SK-N-MC (cell line): ENCODE results near the gene KAT6B.
"Not testable (repeated sequence)": the region's sequence is repeated elsewhere in the genome, so short reads cannot be mapped to it uniquely, and the experiment has no call there.

ENCODE experiments used
- DNase-seq: peaks from one replicate; pipeline ENCODE4 v3.0.0-alpha.2; 2011; ENCODE audit warnings: low read depth, low spot score
- H3K27ac ChIP-seq: fragments of 200-600 bp; sonication (generic); 2 replicates; pipeline ENCODE4 v1.5.1; 2016; ENCODE audit warnings: mixed run types
- H3K36me3 ChIP-seq: fragments of 200-600 bp; sonication (generic); 2 replicates; pipeline ENCODE4 v1.6.1; 2017; ENCODE audit warnings: antibody characterized with exemption, low read length, mixed read lengths; ENCODE audit not compliant: insufficient read depth
- H3K4me3 ChIP-seq: fragments of 200-600 bp; sonication (generic); 2 replicates; pipeline ENCODE4 v1.5.1; 2016
- H3K9ac ChIP-seq: fragments of 200-600 bp; sonication (generic); 2 replicates; pipeline ENCODE4 v1.8.0; 2017; ENCODE audit warnings: mixed run types, mixed read lengths; ENCODE audit not compliant: insufficient read length
- H3K9me3 ChIP-seq: fragments of 200-600 bp; sonication (generic); 2 replicates; pipeline ENCODE4 v1.6.1; 2017; ENCODE audit warnings: low read depth, mild to moderate bottlenecking, antibody characterized with exemption, low read length, moderate library complexity, mixed read lengths
- EZH2 ChIP-seq: fragments of 200-600 bp; sonication (generic); IDR thresholded peaks from one replicate; pipeline ENCODE4 v1.6.1; 2017; ENCODE audit warnings: antibody characterized with exemption
- FOXP2 ChIP-seq: optimal IDR thresholded peaks from 2 replicates; pipeline ENCODE3; 2011; ENCODE audit warnings: mild to moderate bottlenecking, moderate library complexity; ENCODE audit not compliant: insufficient read depth; ENCODE audit errors: extremely low read length, control extremely low read depth
- POLR2AphosphoS5 ChIP-seq: IDR thresholded peaks from 2 replicates; pipeline ENCODE4 v1.6.1; 2012; ENCODE audit warnings: mild to moderate bottlenecking, low read depth, low read length, borderline replicate concordance

KAT6B gene

DNA sequence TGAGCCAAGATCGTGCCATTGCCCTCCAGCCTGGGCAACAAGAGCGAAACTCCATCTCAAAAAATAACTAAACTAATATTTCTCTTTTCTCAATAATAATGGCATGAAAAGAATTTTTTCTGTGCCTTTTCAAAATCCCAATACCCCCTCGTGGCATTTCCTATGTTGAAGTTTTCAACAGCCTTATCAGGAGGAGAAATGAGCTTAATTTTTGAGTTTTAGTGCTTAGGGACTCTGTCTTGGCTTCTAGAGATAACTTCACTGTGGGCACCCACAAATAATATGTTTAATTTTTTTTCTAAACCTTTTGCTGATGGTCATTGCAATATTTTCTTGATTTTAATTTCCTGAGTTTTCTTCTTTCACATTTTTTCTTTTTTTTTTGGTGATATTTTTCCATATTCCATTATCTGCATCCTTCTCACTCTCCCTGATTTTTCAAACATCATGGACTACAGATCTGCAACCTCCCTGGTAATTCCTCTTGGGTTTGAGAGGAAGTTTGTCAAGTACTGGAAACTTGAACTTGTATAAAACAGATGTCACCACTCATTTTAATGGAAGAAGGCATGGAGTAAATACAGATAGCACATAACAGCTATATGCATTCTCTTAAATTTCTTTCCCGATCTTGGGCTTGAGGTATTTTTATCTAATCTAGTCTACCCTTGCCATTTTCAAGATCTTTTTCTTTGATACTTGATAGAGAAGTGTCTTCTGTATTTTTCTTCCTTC is 84.0 kb downstream of the KAT6B start:
- Histone ChIP-seq H3K4me3 (no peak overlapping the region), H3K9me3 (no peaks in the 10 kb centered on the region), H3K36me3 (no peaks in the 10 kb centered on the region), H3K27ac (no peak overlapping the region), H3K9ac (no peak overlapping the region)
- no peak for DNase-seq
- no peak for TF ChIP-seq FOXP2
- no peak for TF ChIP-seq EZH2
- no peak for TF ChIP-seq POLR2AphosphoS5

DNA sequence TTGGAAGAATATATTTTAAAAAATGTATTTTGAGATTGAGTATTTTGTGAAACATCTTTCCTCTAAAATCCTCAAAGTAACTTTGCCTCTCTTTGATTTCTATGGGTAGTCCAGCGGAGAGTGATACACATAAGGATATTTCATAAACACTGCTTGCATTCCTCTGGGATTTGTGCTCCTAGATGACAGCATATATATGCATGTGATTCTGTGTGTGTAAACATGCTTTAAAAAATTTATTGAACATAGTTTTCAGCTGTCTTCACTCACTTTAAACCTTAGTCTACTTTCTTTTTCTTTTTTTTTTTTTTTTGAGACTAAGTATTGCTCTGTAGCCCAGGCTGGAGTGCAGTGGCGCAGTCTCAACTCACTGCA is 84.6 kb downstream of the KAT6B start:
- H3K9me3 ChIP-seq: no peaks in the 10 kb centered on the region
- no peak for DNase-seq
- H3K4me3 ChIP-seq: no peak overlapping the region
- no peak overlapping the region for H3K27ac ChIP-seq
- no peaks in the 10 kb centered on the region for H3K36me3 ChIP-seq
- H3K9ac ChIP-seq: no peak overlapping the region
- TF ChIP-seq EZH2: no peak
- TF ChIP-seq FOXP2: no peak
- no peak for TF ChIP-seq POLR2AphosphoS5

DNA sequence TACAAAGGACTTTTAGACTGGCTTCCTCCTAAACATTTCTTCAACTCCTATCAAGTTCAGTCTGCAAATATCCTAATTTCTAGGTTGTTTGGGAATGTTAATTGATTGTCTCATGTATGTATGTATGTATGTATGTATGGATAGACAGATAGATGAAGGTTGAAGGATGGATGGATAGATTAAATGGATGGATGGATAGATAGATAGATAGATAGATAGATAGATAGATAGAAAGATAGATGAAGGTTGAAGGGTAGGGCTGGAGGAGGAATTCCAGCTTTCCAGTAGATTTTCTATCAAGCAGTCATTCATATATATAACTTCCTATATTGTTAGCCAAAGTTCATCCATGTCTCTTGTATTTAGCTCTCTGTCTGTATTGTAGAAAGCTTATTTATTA is 85.8 kb downstream of the KAT6B start:
- TF ChIP-seq POLR2AphosphoS5 (no peak), FOXP2 (no peak), EZH2 (no peak)
- Histone ChIP-seq H3K27ac (no peak overlapping the region), H3K36me3 (no peaks in the 10 kb centered on the region), H3K4me3 (no peak overlapping the region), H3K9ac (no peak overlapping the region), H3K9me3 (no peaks in the 10 kb centered on the region)
- no peak for DNase-seq

DNA sequence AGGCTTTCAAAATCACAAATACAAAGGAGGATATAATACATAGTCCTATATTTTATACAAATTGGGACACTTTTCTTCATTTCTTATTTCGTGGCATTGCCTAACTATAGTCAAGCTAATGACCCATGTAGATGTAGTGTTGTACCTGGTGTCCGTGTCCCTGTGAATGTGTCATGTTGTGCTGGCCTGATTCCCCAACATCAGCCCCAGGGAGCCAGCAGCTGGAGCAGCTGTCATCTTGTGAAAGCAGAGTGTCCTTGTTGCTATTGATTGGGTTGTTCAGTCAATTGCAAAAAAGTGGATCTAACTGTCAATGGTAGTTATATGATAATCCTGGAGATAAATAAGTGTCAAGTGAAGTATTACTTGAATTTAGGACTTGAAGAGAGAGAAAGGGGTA is 86.3 kb downstream of the KAT6B start:
- H3K9ac ChIP-seq: no peak overlapping the region
- DNase-seq: no peak
- no peak overlapping the region for H3K27ac ChIP-seq
- H3K36me3 ChIP-seq: no peaks in the 10 kb centered on the region
- no peaks in the 10 kb centered on the region for H3K9me3 ChIP-seq
- H3K4me3 ChIP-seq: no peak overlapping the region
- TF ChIP-seq POLR2AphosphoS5 (no peak), FOXP2 (no peak), EZH2 (no peak)

DNA sequence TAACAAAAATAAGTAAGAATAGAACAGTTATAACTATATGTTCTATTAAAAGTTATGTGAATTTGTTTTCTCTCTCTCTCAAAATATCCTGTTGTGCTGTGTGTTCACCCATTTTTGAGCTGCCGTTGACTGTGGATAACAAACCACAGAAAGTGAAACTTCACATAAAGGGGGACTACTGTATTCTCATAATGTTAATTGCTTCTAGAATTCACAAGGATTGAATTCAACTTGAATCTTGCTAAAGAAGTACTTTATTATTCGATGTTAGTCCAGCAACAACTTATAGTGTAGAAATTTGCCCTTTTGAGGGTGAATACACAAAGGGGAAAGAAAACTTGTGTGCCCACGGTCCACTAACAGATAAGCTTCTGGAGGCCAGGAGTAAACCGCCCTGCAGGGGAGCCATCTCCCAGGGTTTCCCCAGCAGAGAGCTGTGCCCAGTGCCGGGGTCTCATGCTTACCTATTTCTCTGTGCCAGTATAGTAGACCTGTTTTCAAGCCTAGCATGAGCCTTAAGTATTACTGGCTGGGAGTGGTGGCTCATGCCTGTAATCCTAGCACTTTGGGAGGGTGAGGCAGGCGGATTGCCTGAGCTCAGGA is 87.1 kb downstream of the KAT6B start:
- H3K27ac ChIP-seq: no peak overlapping the region
- H3K9me3 ChIP-seq: no peaks in the 10 kb centered on the region
- H3K36me3 ChIP-seq: no peaks in the 10 kb centered on the region
- DNase-seq: no peak
- H3K4me3 ChIP-seq: no peak overlapping the region
- no peak overlapping the region for H3K9ac ChIP-seq
- TF ChIP-seq FOXP2 (no peak), POLR2AphosphoS5 (no peak), EZH2 (no peak)

DNA sequence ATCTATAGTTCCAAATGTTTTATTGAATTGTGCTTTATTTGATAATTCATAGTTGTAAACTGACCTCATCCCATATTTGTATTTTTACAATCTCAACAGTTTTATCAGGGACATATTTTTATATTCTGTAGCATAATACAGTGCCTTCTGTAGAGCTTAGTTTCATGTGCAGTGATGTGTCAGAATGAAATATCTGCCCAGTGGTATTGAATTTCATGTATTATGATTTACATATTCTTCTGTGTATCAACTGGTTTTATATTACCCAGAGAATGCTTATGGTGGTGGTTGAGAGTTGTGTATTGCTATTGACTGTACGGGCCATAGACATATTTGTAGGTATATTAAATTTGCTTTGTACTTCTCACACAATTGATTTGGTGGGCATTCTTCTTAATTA is 89.9 kb downstream of the KAT6B start:
- Histone ChIP-seq H3K4me3 (no peak overlapping the region), H3K27ac (no peak overlapping the region), H3K9ac (no peak overlapping the region), H3K9me3 (no peaks in the 10 kb centered on the region), H3K36me3 (no peaks in the 10 kb centered on the region)
- DNase-seq: no peak
- TF ChIP-seq FOXP2: no peak
- no peak for TF ChIP-seq EZH2
- TF ChIP-seq POLR2AphosphoS5: no peak

DNA sequence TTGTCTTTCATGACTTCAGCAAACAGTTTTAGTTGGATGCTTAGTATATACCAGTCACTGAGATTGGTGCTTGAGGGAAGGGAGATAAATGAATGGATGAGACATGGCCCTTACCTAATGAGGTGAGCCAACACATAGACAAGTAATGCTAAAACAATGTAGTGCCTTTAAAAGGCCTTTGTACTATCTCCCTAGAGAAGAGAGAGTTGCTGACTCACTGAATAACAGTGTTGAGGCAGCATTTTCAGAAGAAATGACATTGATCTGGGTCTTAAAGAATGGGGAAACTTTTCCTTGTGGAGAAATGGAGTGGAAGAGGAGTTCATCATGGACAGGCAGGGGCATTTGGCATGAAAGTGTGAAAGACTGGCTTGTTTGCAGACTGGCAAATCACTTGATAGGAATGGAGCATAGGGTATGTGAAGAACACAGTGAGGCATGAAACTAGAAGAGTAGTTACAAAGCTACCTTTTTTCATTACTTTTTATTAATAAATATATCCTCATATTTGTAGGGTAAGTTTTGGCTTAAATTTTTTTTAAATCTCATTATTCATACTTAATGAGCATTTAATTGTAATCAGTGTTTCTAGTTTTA is 91.2 kb downstream of the KAT6B start:
- no peak overlapping the region for H3K4me3 ChIP-seq
- DNase-seq: no peak
- H3K9ac ChIP-seq: no peak overlapping the region
- H3K27ac ChIP-seq: no peak overlapping the region
- no peaks in the 10 kb centered on the region for H3K36me3 ChIP-seq
- TF ChIP-seq FOXP2 (no peak), POLR2AphosphoS5 (no peak), EZH2 (no peak)
- no peaks in the 10 kb centered on the region for H3K9me3 ChIP-seq

DNA sequence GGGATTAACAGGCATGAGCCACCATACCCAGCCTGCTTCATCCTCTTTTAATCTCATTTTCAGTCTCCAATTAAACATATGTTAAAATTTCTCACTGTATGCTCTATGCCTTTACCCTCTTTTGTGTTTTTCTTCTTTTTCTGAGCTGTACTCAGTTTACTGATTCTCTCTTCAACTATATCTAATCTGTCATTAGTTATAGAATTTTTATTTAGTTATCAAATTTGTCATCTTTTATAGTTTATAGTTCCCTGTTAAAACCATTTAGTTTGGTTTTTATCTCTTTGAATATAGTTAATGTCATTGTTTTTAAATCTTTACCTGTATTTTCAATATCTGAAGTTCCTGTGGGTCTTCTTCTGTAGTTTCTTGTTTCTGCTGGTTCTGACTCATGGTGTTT is 93.3 kb downstream of the KAT6B start:
- no peak overlapping the region for H3K27ac ChIP-seq
- H3K9ac ChIP-seq: no peak overlapping the region
- H3K36me3 ChIP-seq: no peaks in the 10 kb centered on the region
- H3K9me3 ChIP-seq: no peaks in the 10 kb centered on the region
- no peak for DNase-seq
- TF ChIP-seq EZH2 (no peak), FOXP2 (no peak), POLR2AphosphoS5 (no peak)
- no peak overlapping the region for H3K4me3 ChIP-seq

DNA sequence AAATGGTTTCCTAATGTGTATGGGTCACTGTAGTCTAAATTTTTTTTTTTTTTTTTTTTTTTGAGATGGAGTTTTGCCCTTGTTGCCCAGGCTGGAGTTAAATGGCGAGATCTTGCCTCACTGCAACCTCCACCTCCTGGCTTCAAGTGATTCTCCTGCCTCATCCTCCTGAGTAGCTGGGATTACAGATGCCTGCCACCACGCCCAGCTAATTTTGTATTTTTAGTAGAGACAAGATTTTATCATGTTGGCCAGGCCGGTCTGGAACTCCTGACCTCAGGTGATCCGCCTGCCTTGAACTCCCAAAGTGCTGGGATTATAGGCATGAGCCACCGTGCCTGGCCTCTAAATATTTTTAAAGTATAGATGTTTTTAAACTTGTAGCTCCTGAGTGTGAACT is 94.7 kb downstream of the KAT6B start:
- not testable (repeated sequence) for H3K4me3 ChIP-seq, DNase-seq, H3K9me3 ChIP-seq, H3K36me3 ChIP-seq, H3K27ac ChIP-seq, H3K9ac ChIP-seq
